Vagina (tissue), 2 donors: ENCODE data around the gene ROR1. TPM values are rescaled to one million over a fixed set of nuclear protein-coding genes. Genes with fewer than 3 reads are reported as not detected.

Source experiments
- DNase-seq, 2 donors: peaks; one replicate each; pipeline ENCODE4 v3.0.0-alpha.2; 2017; ENCODE audit errors: extremely low spot score in 2 of 2
- H3K27ac ChIP-seq: fragments of 200-600 bp; sonication (generic); one replicate; pipeline ENCODE4 v1.5.1; 2019
- H3K27me3 ChIP-seq: fragments of 200-600 bp; sonication (generic); one replicate; pipeline ENCODE4 v1.5.1; 2019
- H3K36me3 ChIP-seq, 2 donors: fragments of 200-600 bp; sonication (generic); one replicate each; pipeline ENCODE4 v1.5.1; 2017 to 2019
- H3K4me1 ChIP-seq: fragments of 200-600 bp; sonication (generic); one replicate; pipeline ENCODE4 v1.5.1; 2019
- H3K4me3 ChIP-seq, 2 donors: fragments of 200-600 bp; sonication (generic); 1 replicate in 1 of 2; 2 replicates in 1 of 2; pipeline ENCODE4 v1.5.1; 2016 to 2019
- H3K9me3 ChIP-seq: fragments of 200-600 bp; sonication (generic); one replicate; pipeline ENCODE4 v1.5.1; 2019
- CTCF ChIP-seq, 3 experiments: fragments of 450-650 bp in 2 of 3; fragments of 200-600 bp in 1 of 3; sonication (generic) in 1 of 3; IDR thresholded peaks; one replicate each; pipeline ENCODE4 v1.5.1; 2017 to 2019; ENCODE audit warnings: antibody characterized with exemption in 3 of 3, mild to moderate bottlenecking in 2 of 3, moderate library complexity in 2 of 3
- POLR2A ChIP-seq, 2 donors: fragments of 450-650 bp; IDR thresholded peaks; one replicate each; pipeline ENCODE4 v1.6.1; 2017; ENCODE audit warnings: antibody characterized with exemption in 2 of 2, mild to moderate bottlenecking in 2 of 2, moderate library complexity in 2 of 2
- POLR2AphosphoS5 ChIP-seq, 2 donors: sonication (generic); formaldehyde crosslinking; IDR thresholded peaks; one replicate each; pipeline ENCODE4 v1.9.0; 2017; ENCODE audit warnings: antibody characterized with exemption in 2 of 2, mild to moderate bottlenecking in 2 of 2, low read depth in 1 of 2; ENCODE audit not compliant: insufficient read depth in 1 of 2
- intact Hi-C: fragments of 100-400 bp; cut with DNase I; formaldehyde crosslinking; loops from one replicate; pipeline ENCODE4 v1.15.1; 2023
- total RNA-seq: library from RNA; depleted of rRNA; stranded (reverse); fragments of >200 nt; gene quantifications from one replicate; pipeline ENCODE4 v1.2.3, GENCODE V29; 2016

Gene ROR1
- total RNA-seq, 1 donor from 2014 or later: 11.0 TPM

GRCh38 chr1:64171246-64171645 is 397.4 kb downstream of the ROR1 start:
- TF ChIP-seq POLR2A (IDR thresholded peaks at IDR 0.05): no peak
- H3K9me3 ChIP-seq: no peaks in the 10 kb centered on the region
- H3K4me3 ChIP-seq: no peak overlapping the region
- intact Hi-C loops: no loop called here
- H3K27me3 ChIP-seq: no peaks in the 10 kb centered on the region
- no peak for DNase-seq
- no peak overlapping the region for H3K27ac ChIP-seq
- H3K36me3 ChIP-seq: no peaks in the 10 kb centered on the region
- peaks cover 24% of the 10 kb centered on the region for H3K4me1 ChIP-seq

GRCh38 chr1:64171797-64172281 is 398.0 kb downstream of the ROR1 start:
- Histone ChIP-seq H3K27ac (no peak overlapping the region), H3K9me3 (no peaks in the 10 kb centered on the region), H3K36me3 (no peaks in the 10 kb centered on the region), H3K27me3 (no peaks in the 10 kb centered on the region), H3K4me1 (peaks cover 24% of the 10 kb centered on the region), H3K4me3 (no peak overlapping the region)
- no peak for TF ChIP-seq POLR2AphosphoS5 (IDR thresholded peaks at IDR 0.05; ENCODE audit: insufficient read depth in 1 of 2, low read depth in 1 of 2)
- no peak for TF ChIP-seq POLR2A (IDR thresholded peaks at IDR 0.05)
- TF ChIP-seq CTCF (IDR thresholded peaks at IDR 0.05): no peak
- no peak for DNase-seq
- intact Hi-C loops: no loop called here

- Histone ChIP-seq H3K9me3 (no peaks in the 10 kb centered on the region), H3K4me1 (peaks cover 24% of the 10 kb centered on the region), H3K27me3 (no peaks in the 10 kb centered on the region), H3K36me3 (no peaks in the 10 kb centered on the region), H3K4me3 (no peak overlapping the region), H3K27ac (no peak overlapping the region)
- DNase-seq: no peak
- TF ChIP-seq POLR2A (IDR thresholded peaks at IDR 0.05): no peak
- no peak for TF ChIP-seq CTCF (IDR thresholded peaks at IDR 0.05)
- no peak for TF ChIP-seq POLR2AphosphoS5 (IDR thresholded peaks at IDR 0.05; ENCODE audit: insufficient read depth in 1 of 2, low read depth in 1 of 2)
- intact Hi-C loops: no loop called here
Measured at GRCh38 chr1:64172458-64172983, 398.7 kb downstream of the ROR1 start.

- TF ChIP-seq POLR2AphosphoS5 (IDR thresholded peaks at IDR 0.05; ENCODE audit: insufficient read depth in 1 of 2, low read depth in 1 of 2): no peak
- TF ChIP-seq CTCF (IDR thresholded peaks at IDR 0.05): no peak
- TF ChIP-seq POLR2A (IDR thresholded peaks at IDR 0.05): no peak
- H3K4me3 ChIP-seq: no peak overlapping the region
- DNase-seq: no peak
- intact Hi-C loops: no loop called here
- H3K4me1 ChIP-seq: peaks cover 24% of the 10 kb centered on the region
- H3K27me3 ChIP-seq: no peaks in the 10 kb centered on the region
- H3K36me3 ChIP-seq: no peaks in the 10 kb centered on the region
- no peak overlapping the region for H3K27ac ChIP-seq
- H3K9me3 ChIP-seq: no peaks in the 10 kb centered on the region
Measured at GRCh38 chr1:64173336-64173940, 399.6 kb downstream of the ROR1 start.

- no peak overlapping the region for H3K4me3 ChIP-seq
- no peak for TF ChIP-seq POLR2A (IDR thresholded peaks at IDR 0.05)
Measured at GRCh38 chr1:64175639-64176038, 401.8 kb downstream of the ROR1 start.

GRCh38 chr1:64176659-64177058 is 402.8 kb downstream of the ROR1 start:
- Histone ChIP-seq H3K27ac (no peak overlapping the region), H3K36me3 (no peaks in the 10 kb centered on the region), H3K27me3 (no peaks in the 10 kb centered on the region), H3K4me1 (peaks cover 20% of the 10 kb centered on the region), H3K4me3 (no peak overlapping the region), H3K9me3 (no peaks in the 10 kb centered on the region)
- intact Hi-C loops: no loop called here
- TF ChIP-seq CTCF (IDR thresholded peaks at IDR 0.05) (no peak), POLR2A (IDR thresholded peaks at IDR 0.05) (no peak), POLR2AphosphoS5 (IDR thresholded peaks at IDR 0.05; ENCODE audit: insufficient read depth in 1 of 2, low read depth in 1 of 2) (no peak)
- DNase-seq: no peak

More at GRCh38 chr1:64175639-64176038, 401.8 kb downstream of the ROR1 start:
- Histone ChIP-seq H3K27ac (no peak overlapping the region), H3K27me3 (no peaks in the 10 kb centered on the region), H3K36me3 (no peaks in the 10 kb centered on the region), H3K9me3 (no peaks in the 10 kb centered on the region), H3K4me1 (peaks cover 24% of the 10 kb centered on the region)
- intact Hi-C loops: no loop called here
- no peak for DNase-seq
